Liver (tissue), 3 donors: ENCODE results near the gene TAS2R1.

Experiments
- GABPA ChIP-seq, 2 donors: IDR thresholded peaks in 1 of 2; conservative IDR thresholded peaks in 1 of 2; 2 replicates each; pipeline ENCODE4 v1.6.1; 2016; ENCODE audit warnings: antibody characterized with exemption in 2 of 2, mild to moderate bottlenecking in 1 of 2, moderate library complexity in 1 of 2
- RAD21 ChIP-seq, 2 donors: IDR thresholded peaks; 2 replicates each; pipeline ENCODE4 v1.6.1; 2016; ENCODE audit warnings: antibody characterized with exemption in 2 of 2, mild to moderate bottlenecking in 2 of 2
- TF ChIP-seq, protein P1 (sequence below): IDR thresholded peaks from 2 replicates; pipeline ENCODE4 v1.6.1; 2016; ENCODE audit warnings: antibody characterized with exemption, mild to moderate bottlenecking
- TF ChIP-seq, protein P2 (sequence below): fragments of 150-350 bp; IDR thresholded peaks from 2 replicates; pipeline ENCODE4 v1.5.1; 2017; ENCODE audit warnings: improper control_type of control experiment, low read depth, low read length; ENCODE audit not compliant: missing input control
- TF ChIP-seq, protein P3 (sequence below): IDR thresholded peaks from 2 replicates; pipeline ENCODE4 v1.6.1; 2016; ENCODE audit warnings: antibody characterized with exemption
- TF ChIP-seq, protein P4 (sequence below): IDR thresholded peaks from 2 replicates; pipeline ENCODE4 v1.6.1; 2016; ENCODE audit warnings: antibody characterized with exemption
- donor health status: healthy.
- donor health status: healthy.

DNA sequence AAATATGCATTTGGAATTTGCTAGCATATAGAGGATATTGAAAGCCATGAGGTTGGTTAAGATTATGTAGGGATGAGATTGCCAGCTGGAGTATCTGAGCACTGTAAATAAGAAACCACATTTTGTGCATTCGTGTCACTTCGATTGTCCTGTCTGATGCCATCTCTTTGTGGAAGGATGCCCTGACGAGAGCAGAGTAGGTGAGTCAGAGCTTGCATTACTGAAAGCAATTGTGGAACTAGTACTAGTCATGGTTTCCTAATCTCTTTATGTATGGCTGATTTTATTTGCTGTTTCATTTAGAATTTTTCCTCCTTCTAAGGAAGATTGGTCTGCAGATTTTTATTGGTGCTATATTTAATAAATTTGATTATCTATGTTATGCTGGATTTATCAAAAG is 14.5 kb upstream of the TAS2R1 start:
- TF ChIP-seq RAD21 (IDR thresholded peaks at IDR 0.05) (no peak), GABPA (IDR thresholded peaks at IDR 0.05 in 1 of 2, conservative IDR thresholded peaks at IDR 0.05 in 1 of 2) (no peak)
- TF ChIP-seq, protein P1, sequence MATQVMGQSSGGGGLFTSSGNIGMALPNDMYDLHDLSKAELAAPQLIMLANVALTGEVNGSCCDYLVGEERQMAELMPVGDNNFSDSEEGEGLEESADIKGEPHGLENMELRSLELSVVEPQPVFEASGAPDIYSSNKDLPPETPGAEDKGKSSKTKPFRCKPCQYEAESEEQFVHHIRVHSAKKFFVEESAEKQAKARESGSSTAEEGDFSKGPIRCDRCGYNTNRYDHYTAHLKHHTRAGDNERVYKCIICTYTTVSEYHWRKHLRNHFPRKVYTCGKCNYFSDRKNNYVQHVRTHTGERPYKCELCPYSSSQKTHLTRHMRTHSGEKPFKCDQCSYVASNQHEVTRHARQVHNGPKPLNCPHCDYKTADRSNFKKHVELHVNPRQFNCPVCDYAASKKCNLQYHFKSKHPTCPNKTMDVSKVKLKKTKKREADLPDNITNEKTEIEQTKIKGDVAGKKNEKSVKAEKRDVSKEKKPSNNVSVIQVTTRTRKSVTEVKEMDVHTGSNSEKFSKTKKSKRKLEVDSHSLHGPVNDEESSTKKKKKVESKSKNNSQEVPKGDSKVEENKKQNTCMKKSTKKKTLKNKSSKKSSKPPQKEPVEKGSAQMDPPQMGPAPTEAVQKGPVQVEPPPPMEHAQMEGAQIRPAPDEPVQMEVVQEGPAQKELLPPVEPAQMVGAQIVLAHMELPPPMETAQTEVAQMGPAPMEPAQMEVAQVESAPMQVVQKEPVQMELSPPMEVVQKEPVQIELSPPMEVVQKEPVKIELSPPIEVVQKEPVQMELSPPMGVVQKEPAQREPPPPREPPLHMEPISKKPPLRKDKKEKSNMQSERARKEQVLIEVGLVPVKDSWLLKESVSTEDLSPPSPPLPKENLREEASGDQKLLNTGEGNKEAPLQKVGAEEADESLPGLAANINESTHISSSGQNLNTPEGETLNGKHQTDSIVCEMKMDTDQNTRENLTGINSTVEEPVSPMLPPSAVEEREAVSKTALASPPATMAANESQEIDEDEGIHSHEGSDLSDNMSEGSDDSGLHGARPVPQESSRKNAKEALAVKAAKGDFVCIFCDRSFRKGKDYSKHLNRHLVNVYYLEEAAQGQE = no peak
- TF ChIP-seq, protein P2, sequence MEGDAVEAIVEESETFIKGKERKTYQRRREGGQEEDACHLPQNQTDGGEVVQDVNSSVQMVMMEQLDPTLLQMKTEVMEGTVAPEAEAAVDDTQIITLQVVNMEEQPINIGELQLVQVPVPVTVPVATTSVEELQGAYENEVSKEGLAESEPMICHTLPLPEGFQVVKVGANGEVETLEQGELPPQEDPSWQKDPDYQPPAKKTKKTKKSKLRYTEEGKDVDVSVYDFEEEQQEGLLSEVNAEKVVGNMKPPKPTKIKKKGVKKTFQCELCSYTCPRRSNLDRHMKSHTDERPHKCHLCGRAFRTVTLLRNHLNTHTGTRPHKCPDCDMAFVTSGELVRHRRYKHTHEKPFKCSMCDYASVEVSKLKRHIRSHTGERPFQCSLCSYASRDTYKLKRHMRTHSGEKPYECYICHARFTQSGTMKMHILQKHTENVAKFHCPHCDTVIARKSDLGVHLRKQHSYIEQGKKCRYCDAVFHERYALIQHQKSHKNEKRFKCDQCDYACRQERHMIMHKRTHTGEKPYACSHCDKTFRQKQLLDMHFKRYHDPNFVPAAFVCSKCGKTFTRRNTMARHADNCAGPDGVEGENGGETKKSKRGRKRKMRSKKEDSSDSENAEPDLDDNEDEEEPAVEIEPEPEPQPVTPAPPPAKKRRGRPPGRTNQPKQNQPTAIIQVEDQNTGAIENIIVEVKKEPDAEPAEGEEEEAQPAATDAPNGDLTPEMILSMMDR = no peak
- TF ChIP-seq, protein P3, sequence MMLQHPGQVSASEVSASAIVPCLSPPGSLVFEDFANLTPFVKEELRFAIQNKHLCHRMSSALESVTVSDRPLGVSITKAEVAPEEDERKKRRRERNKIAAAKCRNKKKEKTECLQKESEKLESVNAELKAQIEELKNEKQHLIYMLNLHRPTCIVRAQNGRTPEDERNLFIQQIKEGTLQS = no peak
- TF ChIP-seq, protein P4, sequence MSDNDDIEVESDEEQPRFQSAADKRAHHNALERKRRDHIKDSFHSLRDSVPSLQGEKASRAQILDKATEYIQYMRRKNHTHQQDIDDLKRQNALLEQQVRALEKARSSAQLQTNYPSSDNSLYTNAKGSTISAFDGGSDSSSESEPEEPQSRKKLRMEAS = no peak
